Nucleus accumbens (tissue), 56 donors: ENCODE data around the gene JAKMIP3.
A peak's percentile ranks its signal among the peaks of the same experiment; 100 is the strongest.

Experiments
- DNase-seq, 56 donors: peaks; one replicate each; lab custom pipeline; 2025; lab: John Stamatoyannopoulos, UW

JAKMIP3 gene

GRCh38 chr10:132096863-132097478 is 31.2 kb downstream of the JAKMIP3 start:
- no peak for DNase-seq

GRCh38 chr10:132097609-132098377 is 32.0 kb downstream of the JAKMIP3 start:
- DNase-seq: no peak

GRCh38 chr10:132098539-132099388 is 33.0 kb downstream of the JAKMIP3 start:
- DNase-seq: no peak

- no peak for DNase-seq
These were observed 33.8 kb downstream of the JAKMIP3 start for GRCh38 chr10:132099389-132100090.

- DNase-seq: no peak
These were observed 34.3 kb downstream of the JAKMIP3 start for GRCh38 chr10:132100091-132100481.

- no peak for DNase-seq
These were observed 35.0 kb downstream of the JAKMIP3 start for GRCh38 chr10:132100556-132101349.

- peak in 5 of 56 donors; percentile 11 to 63 (median 23) for DNase-seq
These were observed 35.8 kb downstream of the JAKMIP3 start for GRCh38 chr10:132101529-132101928.

- DNase-seq: no peak
These were observed 36.4 kb downstream of the JAKMIP3 start for GRCh38 chr10:132102071-132102716.

GRCh38 chr10:132102717-132103110 is 37.0 kb downstream of the JAKMIP3 start:
- DNase-seq: no peak

- DNase-seq: no peak
These were observed 37.6 kb downstream of the JAKMIP3 start for GRCh38 chr10:132103116-132103910.

GRCh38 chr10:132104062-132104461 is 38.3 kb downstream of the JAKMIP3 start:
- no peak for DNase-seq

GRCh38 chr10:132104471-132105301 is 38.9 kb downstream of the JAKMIP3 start:
- DNase-seq: no peak

- no peak for DNase-seq
These were observed 39.7 kb downstream of the JAKMIP3 start for GRCh38 chr10:132105302-132105995.

GRCh38 chr10:132106431-132106830 is 40.7 kb downstream of the JAKMIP3 start:
- DNase-seq: no peak

GRCh38 chr10:132107186-132107948 is 41.6 kb downstream of the JAKMIP3 start:
- peak in 1 of 56 donors; percentile 43 for DNase-seq
